Thyroid gland (tissue), 4 donors: ENCODE results near the gene USP32.

Experiments used
- CTCF ChIP-seq, 6 experiments: fragments of 200-600 bp in 3 of 6; fragments of 450-650 bp in 3 of 6; sonication (generic) in 3 of 6; IDR thresholded peaks; one replicate each; pipeline ENCODE4 v1.5.1; 2016 to 2019; ENCODE audit warnings: antibody characterized with exemption in 6 of 6, mild to moderate bottlenecking in 2 of 6, inconsistent platforms in 1 of 6, moderate library complexity in 1 of 6
- POLR2A ChIP-seq, 2 donors: fragments of 450-650 bp; IDR thresholded peaks; one replicate each; pipeline ENCODE4 v1.6.1; 2017; ENCODE audit warnings: antibody characterized with exemption in 2 of 2, mild to moderate bottlenecking in 2 of 2, moderate library complexity in 1 of 2

- no peak for TF ChIP-seq CTCF (IDR thresholded peaks at IDR 0.05)
- no peak for TF ChIP-seq POLR2A (IDR thresholded peaks at IDR 0.05)
These were observed 233.0 kb downstream of the USP32 start for GRCh38 chr17:60158751-60159478.
